Islet of Langerhans (tissue), 1 donor: ENCODE measurements around the gene NFKBIE.

ENCODE experiments used
- FAIRE-seq: peaks from one replicate; lab custom pipeline; 2011; peaks lifted over from hg19 to GRCh38; lab: Jason Lieb, UNC

The NFKBIE gene

DNA sequence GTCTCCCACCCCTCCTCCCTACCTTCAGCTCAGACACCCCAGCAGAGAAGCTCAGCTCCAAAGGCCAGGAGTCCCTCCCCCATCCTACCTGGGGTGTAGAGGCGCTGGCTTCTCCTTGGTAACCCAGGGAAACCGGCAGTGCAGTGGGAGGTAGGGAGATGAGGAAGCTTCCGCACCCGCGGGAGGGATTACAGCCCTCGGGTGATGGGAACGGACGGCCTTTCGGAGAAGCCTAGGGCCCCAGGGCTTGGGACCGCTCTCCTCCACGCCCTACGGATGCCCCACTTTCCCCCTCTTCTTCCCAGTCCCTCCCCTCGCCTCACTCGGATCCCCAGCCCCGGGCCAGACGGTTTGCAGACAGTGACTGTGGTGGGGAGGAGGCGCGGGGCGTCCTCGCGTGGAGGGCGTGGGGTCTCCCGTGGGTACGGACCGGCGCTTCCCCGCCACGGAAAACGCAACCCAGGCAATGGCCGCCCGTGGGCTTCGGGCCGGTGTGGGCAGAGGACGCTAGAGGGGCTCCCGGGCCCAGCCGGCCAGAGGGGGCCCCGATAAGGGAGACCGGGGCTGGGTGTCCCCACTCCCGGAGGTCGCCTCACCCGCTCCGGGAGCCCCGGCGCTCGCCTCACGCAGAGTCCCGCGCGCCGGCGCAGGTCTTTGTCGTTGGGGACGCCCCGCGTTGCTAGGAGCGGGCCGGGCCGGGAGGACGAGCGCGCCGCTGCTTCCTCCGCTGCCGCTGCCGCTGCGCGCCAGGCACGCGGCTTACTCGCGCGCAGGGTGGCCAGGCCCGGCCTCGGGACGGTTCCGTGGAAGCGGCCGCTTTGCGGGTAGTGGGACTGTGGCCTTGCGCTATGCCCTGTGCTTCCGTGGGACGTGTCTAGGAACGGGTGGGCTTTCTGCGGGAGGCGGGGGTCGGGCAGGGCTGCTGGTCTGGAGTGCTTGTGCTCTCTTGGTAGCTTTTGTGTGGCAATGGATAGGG lies 32.0 kb upstream of the NFKBIE start:
- no peak for FAIRE-seq

DNA sequence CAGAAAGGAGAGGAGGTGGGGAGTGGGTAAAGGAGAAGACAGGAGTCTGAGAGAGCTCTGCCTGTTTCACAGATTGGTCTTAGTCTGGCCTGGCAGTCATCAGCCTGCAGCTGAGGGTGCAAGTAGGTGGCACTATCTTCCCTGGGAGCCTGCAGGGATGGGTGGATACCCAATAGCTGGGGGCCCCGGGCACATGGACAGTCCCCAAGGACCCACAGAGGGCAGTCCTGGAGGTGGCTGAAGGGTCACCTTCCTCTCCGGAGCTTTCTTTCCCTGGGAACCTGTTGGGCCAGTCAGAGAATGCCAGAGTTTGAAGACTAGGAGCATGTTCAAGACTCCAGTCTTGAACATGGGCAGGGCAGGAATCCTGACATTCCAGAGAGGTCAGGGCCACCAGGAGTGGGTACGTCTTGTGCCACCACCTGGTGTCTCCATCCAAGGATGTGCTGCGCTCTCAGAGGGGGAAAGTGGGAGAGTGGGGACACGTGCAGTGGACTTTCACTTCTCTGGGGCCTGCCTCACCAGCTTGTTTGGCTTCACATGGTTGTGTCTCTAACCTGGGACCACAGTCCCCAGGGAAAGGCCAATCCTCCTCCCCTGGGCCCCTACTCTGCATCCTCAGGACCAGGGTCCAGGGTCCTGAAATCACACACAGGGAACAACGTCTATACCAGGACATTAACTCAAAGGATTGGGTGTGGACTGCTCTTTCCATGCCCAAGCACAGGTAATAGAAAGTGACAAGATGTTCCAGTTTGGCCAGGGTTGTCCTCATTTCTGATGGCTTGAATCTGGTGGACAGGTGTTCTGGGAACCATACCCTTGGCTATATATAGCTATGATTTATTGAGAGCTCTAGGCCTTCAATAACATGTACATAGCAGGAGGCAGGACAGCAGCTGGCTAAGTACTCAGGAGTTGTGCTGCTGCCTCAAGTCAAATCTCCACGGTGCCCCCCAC lies 29.8 kb upstream of the NFKBIE start:
- no peak for FAIRE-seq

DNA sequence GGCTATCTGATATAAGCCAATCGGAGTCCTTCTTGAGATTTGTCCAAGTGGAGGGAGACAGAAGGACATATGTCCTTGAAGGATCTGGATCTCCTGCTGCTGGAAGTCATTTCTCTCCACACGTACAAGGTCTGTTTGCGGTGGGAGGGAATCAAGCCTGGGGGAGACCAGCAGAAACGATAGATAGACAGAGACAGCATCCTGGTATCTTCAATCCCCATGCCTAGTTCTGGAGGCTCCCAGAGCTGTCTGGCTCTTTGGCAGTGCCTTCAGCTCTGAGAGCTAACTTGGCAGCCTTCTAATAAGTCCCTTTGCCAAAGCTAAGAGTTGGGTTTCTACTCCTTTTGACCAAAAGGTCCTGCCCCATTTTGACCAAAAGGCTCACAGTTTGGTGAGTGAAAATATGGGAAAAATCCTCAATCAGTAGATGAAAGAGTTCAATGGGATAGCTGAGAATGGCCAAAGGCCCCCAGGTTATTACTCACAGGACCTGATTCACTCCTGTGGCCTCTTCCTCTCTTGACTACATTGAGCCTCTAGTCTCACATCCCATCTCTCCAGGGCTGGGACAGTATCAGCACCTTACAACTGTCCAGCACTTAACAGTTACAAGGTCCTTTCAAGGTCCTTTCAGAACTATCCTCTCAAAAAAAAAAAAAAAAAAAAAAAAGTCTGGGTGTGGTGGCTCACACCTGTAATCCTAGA lies 27.5 kb upstream of the NFKBIE start:
- no peak for FAIRE-seq

- FAIRE-seq: no peak
These were observed 26.5 kb upstream of the NFKBIE start for GRCh38 chr6:44291841-44292240.

- FAIRE-seq: no peak
These were observed 24.4 kb upstream of the NFKBIE start for GRCh38 chr6:44289726-44290260.

- no peak for FAIRE-seq
These were observed 21.4 kb upstream of the NFKBIE start for GRCh38 chr6:44286747-44287146.

- no peak for FAIRE-seq
These were observed 20.9 kb upstream of the NFKBIE start for GRCh38 chr6:44286285-44286565.

GRCh38 chr6:44285552-44286284 lies 20.4 kb upstream of the NFKBIE start:
- no peak for FAIRE-seq

DNA sequence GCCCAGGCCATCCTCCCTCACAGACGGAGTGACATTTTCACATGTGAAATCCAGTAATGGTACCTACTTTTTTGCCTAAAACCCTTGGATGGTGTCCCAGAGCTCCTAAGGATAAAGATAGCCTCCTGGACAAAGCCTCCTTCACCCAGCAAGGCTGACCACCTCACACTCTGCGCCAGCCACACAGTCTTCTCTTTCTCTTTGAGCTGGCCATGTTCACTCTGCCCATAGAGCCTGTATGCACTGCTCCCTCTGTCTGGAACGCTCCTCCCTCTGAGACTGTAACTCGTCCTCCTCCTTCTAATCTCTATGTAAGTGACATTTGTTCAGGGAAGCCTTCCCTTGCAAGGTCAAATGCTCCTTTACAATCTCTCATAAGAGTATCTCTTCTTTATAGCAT lies 19.5 kb upstream of the NFKBIE start:
- FAIRE-seq: no peak

GRCh38 chr6:44284121-44284520 lies 18.8 kb upstream of the NFKBIE start:
- no peak for FAIRE-seq

- no peak for FAIRE-seq
These were observed 13.7 kb upstream of the NFKBIE start for GRCh38 chr6:44278774-44279697.

DNA sequence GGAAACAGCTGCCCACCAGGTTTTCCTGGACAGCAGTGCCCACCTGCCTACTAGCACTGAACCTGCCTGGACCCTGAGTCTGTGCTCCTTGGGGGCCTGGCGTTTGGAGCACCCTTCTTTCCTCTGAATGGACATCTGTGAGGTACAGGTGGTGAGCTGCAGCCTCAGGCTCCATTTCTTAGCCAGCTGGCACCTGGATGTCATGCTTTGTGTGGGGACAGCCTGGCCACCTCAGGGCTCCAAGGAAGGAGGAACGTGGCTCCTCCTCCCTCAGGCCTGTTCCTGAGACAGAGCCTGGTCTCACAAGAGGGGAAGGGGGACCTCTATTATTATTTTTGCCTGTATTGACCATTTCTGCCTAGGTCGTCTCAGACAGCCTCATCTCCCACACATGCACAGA lies 13.0 kb upstream of the NFKBIE start:
- no peak for FAIRE-seq

DNA sequence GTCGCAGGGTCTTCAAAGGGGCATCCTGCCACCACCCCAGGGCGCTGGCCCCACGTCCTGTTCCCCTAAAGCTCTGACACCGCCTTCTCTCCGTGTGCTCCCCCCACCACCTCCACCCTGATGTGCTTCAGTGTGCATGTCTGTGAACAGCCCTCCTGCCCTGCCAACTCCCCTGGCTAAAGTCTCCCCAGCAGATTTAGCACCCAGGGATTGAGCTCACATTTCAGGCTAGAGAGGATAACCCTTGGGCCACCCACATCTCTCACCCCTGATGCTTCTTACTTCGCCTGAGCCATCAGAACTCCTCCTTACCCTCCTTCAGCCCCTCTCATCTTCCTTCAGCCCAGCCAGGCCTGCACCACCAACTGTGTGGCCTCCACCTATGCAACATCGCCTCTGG lies 12.4 kb upstream of the NFKBIE start:
- no peak for FAIRE-seq

GRCh38 chr6:44276667-44277640 lies 11.6 kb upstream of the NFKBIE start:
- no peak for FAIRE-seq

DNA sequence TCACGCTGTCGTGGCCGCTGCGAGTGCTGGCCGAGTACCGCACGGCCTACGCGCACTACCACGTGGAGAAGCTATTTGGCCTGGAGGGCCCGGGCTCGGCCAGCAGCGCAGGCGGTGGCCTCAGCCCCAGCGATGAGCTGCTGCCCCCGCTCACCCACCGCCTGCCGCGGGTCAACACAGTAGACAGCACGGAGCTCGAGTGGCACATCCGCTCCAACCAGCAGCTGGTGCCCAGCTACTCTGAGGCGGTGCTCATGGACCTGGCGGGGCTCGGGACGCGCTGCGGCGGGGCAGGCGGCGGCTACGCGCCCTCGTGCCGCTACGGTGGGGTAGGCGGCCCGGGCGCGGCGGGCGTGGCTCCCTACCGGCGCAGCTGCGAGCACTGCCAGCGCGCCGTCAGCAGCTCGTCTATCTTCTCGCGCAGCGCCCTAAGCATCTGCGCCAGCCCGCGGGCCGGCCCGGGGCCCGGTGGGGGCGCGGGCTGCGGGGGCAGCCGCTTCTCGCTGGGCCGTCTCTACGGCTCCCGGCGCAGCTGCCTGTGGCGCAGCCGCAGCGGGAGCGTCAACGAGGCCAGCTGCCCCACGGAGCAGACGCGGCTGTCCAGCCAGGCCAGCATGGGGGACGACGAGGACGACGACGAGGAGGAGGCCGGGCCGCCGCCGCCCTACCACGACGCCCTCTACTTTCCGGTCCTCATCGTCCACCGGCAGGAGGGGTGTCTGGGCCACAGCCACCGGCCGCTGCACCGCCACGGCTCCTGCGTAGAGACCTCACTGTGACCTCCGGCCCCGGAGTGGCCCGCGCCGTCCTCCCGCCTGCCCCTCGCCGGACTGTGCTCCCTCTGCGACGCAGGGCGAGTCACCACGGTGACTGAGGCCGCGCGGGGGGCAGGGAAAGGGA lies 10.6 kb upstream of the NFKBIE start:
- FAIRE-seq: no peak

DNA sequence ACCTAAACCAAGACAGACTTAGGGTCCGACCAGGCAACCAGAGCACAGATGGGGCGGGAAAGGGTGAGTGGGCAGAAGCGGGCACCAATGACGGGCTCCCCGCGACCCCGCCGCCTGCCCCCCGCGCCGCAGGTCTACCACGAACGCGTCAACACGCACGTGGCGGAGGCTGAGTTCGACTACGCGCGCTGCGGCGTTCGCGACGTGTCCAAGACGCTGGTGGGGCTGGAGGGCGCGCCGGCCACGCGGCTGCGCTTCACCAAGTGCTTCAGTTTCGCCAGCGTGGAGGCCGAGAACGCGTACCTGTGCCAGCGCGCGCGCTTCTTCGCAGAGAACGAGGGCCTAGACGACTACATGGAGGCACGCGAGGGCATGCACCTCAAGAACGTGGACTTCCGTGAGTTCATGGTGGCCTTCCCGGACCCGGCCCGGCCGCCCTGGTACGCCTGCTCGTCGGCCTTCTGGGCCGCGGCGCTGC lies 10.0 kb upstream of the NFKBIE start:
- no peak for FAIRE-seq

DNA sequence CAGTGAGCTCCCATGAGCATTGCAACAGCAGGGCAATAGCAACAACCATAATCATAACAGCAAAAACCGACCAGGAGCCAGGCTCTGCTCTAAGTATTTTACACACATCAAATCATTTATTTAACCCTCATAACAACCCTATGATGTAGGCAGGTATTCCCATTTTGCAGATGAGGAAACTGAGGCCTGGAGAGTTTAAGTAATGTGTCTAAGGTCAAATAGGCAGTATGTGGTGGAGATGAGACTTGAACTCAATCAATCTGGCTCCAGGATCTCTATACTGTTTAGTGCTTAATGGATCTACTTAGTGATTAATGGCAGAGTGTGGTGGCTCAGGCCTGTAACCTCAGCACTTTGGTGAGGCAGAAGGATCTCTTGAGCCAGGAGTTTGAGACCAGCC lies 8.3 kb upstream of the NFKBIE start:
- FAIRE-seq: no peak

DNA sequence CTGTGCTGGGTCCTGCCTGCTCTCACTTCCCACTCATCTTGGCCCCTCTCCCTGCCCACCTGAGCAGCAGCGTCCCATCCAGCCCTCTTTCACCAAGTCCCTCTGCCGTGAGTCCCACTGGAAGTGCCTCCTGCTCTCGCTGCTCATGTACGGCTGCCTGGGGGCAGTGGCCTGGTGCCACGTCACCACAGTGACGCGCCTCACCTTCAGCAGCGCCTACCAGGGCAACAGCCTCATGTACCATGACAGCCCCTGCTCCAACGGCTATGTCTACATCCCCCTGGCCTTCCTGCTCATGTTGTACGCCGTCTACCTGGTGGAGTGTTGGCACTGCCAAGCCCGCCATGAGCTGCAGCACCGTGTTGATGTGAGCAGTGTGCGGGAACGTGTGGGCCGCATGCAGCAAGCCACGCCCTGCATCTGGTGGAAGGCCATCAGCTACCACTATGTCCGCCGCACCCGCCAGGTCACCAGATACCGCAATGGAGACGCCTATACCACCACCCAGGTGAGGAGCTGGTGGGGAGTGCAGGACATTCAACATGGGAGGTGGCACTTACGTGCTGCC lies 7.7 kb upstream of the NFKBIE start:
- no peak for FAIRE-seq
